Activated CD8-positive, alpha-beta T cell treated with anti-CD3 and anti-CD28 coated beads, Interleukin-2, amount 10 ng/mL, durations not matched to agents 7 days and 5 days (primary cell): Measurements from ENCODE around the gene ANKRD13B. TPM values are rescaled to one million over a fixed set of nuclear protein-coding genes. Genes with fewer than 3 reads are reported as not detected.
A peak's percentile ranks its signal among the peaks of the same experiment; 100 is the strongest.

Source experiments
- ATAC-seq: fragments of 150-1000 bp; cut with Tn5 transposase; one replicate; pipeline ENCODE4 v1.10.0; 2021; ENCODE audit warnings: moderate library complexity
- CTCF ChIA-PET: fragments of 350-600 bp; sonication (Branson Sonifier 250); formaldehyde crosslinking; loops from one replicate; lab custom pipeline; 2021; ENCODE audit warnings: antibody characterized with exemption; lab: Charles Lee
- POLR2A ChIA-PET: fragments of 350-600 bp; sonication (Branson Sonifier 250); formaldehyde crosslinking; loops from one replicate; lab custom pipeline; 2021; ENCODE audit warnings: antibody characterized with exemption; lab: Charles Lee
- DNase-seq: peaks from one replicate; pipeline ENCODE4 v3.0.0-alpha.2; 2020
- H3K27ac Mint-ChIP-seq: one replicate; pipeline ENCODE4 v1.8.0; 2021; ENCODE audit warnings: mild to moderate bottlenecking, mixed read lengths
- H3K27me3 Mint-ChIP-seq: one replicate; pipeline ENCODE4 v1.8.0; 2021; ENCODE audit warnings: low read depth, mixed read lengths
- H3K36me3 Mint-ChIP-seq: one replicate; pipeline ENCODE4 v1.8.0; 2021; ENCODE audit warnings: low read depth, mixed read lengths
- H3K4me1 Mint-ChIP-seq: one replicate; pipeline ENCODE4 v1.8.0; 2021; ENCODE audit warnings: low read depth, mixed read lengths
- H3K4me3 Mint-ChIP-seq: one replicate; pipeline ENCODE4 v1.8.0; 2021; ENCODE audit warnings: mild to moderate bottlenecking, mixed read lengths
- H3K9me3 Mint-ChIP-seq: one replicate; pipeline ENCODE4 v1.8.0; 2022; ENCODE audit warnings: mixed read lengths; ENCODE audit not compliant: insufficient read depth
- total RNA-seq, 2 experiments: library from RNA; stranded (reverse); gene quantifications; one replicate each; pipeline ENCODE4 v1.2.3, GENCODE V29; 2021

The ANKRD13B gene
- total RNA-seq, 2 experiments from 2014 or later: 11.2 to 12.5 TPM

GRCh38 chr17:29597361-29598172 is 4.6 kb downstream of the ANKRD13B start:
- Mint-ChIP-seq H3K27me3 (no peaks in the 10 kb centered on the region), H3K9me3 (no peaks in the 10 kb centered on the region), H3K4me1 (peaks cover 18% of the 10 kb centered on the region), H3K4me3 (no peak overlapping the region), H3K36me3 (no peaks in the 10 kb centered on the region), H3K27ac (no peak overlapping the region)
- CTCF ChIA-PET: interaction anchor here (1.8 to 3.3 kb wide), 2 partner anchors 11 to 19 kb away, joined by 3 to 21 read pairs; no protein-coding TSS in a partner anchor
- DNase-seq (no peak), ATAC-seq (no peak)
- POLR2A ChIA-PET: interaction anchor here (1.2 kb wide), 1 partner anchor 18 kb away, joined by 3 read pairs; no protein-coding TSS in a partner anchor

- no peak overlapping the region for H3K4me3 Mint-ChIP-seq
- ATAC-seq (no peak), DNase-seq (no peak)
- POLR2A ChIA-PET: no interaction called here
- H3K4me1 Mint-ChIP-seq: peaks cover 7% of the 10 kb centered on the region
- H3K27me3 Mint-ChIP-seq: no peaks in the 10 kb centered on the region
- H3K36me3 Mint-ChIP-seq: no peaks in the 10 kb centered on the region
- no peak overlapping the region for H3K27ac Mint-ChIP-seq
- H3K9me3 Mint-ChIP-seq: no peaks in the 10 kb centered on the region
- CTCF ChIA-PET: interaction anchor here (2.3 kb wide), 1 partner anchor 10 kb away, joined by 13 read pairs; no protein-coding TSS in a partner anchor
These were observed 10.3 kb downstream of the ANKRD13B start for GRCh38 chr17:29603109-29603674.

- no peaks in the 10 kb centered on the region for H3K27me3 Mint-ChIP-seq
- no peak for ATAC-seq
- ChIA-PET POLR2A (no interaction called here), CTCF (interaction anchor here (0.9 to 3.5 kb wide), 5 partner anchors 10 to 35 kb away, joined by 3 to 16 read pairs (median 4); no protein-coding TSS in a partner anchor)
- no peaks in the 10 kb centered on the region for H3K36me3 Mint-ChIP-seq
- H3K9me3 Mint-ChIP-seq: no peaks in the 10 kb centered on the region
- H3K4me3 Mint-ChIP-seq: no peak overlapping the region
- no peak overlapping the region for H3K27ac Mint-ChIP-seq
- H3K4me1 Mint-ChIP-seq: no peaks in the 10 kb centered on the region
- no peak for DNase-seq
These were observed 14.7 kb downstream of the ANKRD13B start for GRCh38 chr17:29607557-29608195.

DNA sequence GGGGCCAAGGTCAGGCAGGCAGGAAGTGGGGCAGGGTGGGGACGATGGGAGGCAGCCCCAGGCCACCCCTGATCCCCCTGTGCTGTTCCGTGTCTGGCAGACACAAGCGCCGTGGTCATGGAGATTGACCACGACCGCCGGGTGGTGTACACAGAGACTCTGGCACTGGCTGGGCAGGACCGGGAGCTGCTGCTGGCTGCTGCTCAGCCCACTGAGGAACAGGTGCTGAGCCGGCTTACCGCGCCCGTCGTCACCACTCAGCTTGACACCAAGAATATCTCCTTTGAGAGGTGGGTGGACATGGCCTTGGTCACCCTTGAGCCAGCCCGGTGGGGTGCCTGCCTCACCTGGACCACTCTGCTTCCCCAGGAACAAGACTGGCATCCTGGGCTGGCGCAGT is 16.1 kb downstream of the ANKRD13B start:
- peaks cover 5% of the 10 kb centered on the region for H3K4me1 Mint-ChIP-seq
- ChIA-PET POLR2A (no interaction called here), CTCF (interaction anchor here (1.2 to 1.9 kb wide), 3 partner anchors 9 to 36 kb away, joined by 3 to 6 read pairs (median 4); no protein-coding TSS in a partner anchor)
- no peak overlapping the region for H3K27ac Mint-ChIP-seq
- DNase-seq (no peak), ATAC-seq (no peak)
- no peak overlapping the region for H3K4me3 Mint-ChIP-seq
- H3K27me3 Mint-ChIP-seq: no peaks in the 10 kb centered on the region
- no peaks in the 10 kb centered on the region for H3K36me3 Mint-ChIP-seq
- H3K9me3 Mint-ChIP-seq: no peaks in the 10 kb centered on the region

DNA sequence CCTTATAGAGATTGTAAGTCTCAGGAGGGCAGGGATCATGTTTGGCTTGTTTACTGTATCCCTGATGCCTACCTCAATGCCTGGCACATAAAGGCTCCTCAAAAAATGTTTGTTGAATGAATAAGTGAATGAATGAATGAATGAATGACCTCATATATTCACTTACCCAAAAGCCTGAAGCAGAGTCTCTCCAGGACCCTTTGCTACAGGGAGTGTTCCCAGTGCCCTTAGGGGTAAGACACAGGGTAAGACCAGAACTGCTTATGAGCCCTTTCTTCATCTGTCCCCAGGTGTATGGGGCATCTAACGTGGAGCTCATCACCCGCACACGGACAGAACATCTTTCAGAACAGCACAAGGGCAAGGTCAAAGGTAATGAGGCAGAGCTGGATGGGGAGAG is 17.5 kb downstream of the ANKRD13B start:
- no peak overlapping the region for H3K27ac Mint-ChIP-seq
- CTCF ChIA-PET: interaction anchor here (1.6 kb wide), 1 partner anchor 22 kb away, joined by 3 read pairs; no protein-coding TSS in a partner anchor
- POLR2A ChIA-PET: no interaction called here
- no peak overlapping the region for H3K4me3 Mint-ChIP-seq
- H3K27me3 Mint-ChIP-seq: no peaks in the 10 kb centered on the region
- H3K36me3 Mint-ChIP-seq: no peaks in the 10 kb centered on the region
- H3K9me3 Mint-ChIP-seq: no peaks in the 10 kb centered on the region
- DNase-seq (no peak), ATAC-seq (no peak)
- peaks cover 19% of the 10 kb centered on the region for H3K4me1 Mint-ChIP-seq

DNA sequence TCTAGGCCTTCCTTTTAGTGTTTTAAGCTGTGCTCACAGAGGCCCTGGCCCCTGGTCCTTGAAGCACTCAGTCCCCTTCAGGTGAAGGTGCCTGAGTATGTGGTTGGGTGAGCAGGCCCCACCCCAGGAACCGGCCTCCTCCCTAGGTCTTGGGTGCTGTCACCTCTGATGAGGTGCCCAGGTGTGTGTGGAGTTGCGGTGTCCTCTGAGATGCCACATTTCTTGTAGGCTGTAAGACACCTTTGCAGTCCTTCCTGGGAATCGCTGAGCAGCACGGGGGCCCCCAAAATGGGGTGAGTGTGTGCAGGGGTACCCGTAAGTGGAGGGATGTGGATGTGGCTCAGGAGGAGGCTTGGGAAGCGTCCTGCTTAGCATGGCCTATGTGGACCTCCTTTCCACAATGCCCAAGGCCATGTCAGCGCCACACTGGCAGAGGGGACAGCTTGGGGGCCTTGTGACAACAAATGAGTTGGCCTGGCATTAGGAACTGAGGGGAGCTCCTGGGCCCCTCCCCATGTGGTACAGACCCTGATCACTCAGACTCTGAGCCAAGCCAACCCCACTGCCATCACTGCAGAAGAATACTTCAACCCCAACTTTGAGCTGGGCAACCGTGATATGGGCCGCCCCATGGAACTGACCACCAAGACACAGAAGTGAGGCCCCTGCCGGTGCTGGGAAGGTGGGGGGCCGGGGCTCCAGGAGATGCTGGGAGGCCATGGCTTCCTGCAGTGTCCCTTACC is 18.6 kb downstream of the ANKRD13B start:
- H3K9me3 Mint-ChIP-seq: no peaks in the 10 kb centered on the region
- H3K4me3 Mint-ChIP-seq: no peak overlapping the region
- ATAC-seq: no peak
- ChIA-PET POLR2A (no interaction called here), CTCF (no interaction called here)
- no peaks in the 10 kb centered on the region for H3K27me3 Mint-ChIP-seq
- no peaks in the 10 kb centered on the region for H3K36me3 Mint-ChIP-seq
- no peak overlapping the region for H3K27ac Mint-ChIP-seq
- no peak for DNase-seq
- H3K4me1 Mint-ChIP-seq: peaks cover 28% of the 10 kb centered on the region

- Mint-ChIP-seq H3K36me3 (no peaks in the 10 kb centered on the region), H3K9me3 (no peaks in the 10 kb centered on the region), H3K27ac (no peak overlapping the region), H3K27me3 (no peaks in the 10 kb centered on the region), H3K4me3 (no peak overlapping the region), H3K4me1 (peaks cover 33% of the 10 kb centered on the region)
- ATAC-seq: no peak
- ChIA-PET CTCF (no interaction called here), POLR2A (no interaction called here)
- no peak for DNase-seq
These were observed 19.1 kb downstream of the ANKRD13B start for GRCh38 chr17:29612094-29612403.

DNA sequence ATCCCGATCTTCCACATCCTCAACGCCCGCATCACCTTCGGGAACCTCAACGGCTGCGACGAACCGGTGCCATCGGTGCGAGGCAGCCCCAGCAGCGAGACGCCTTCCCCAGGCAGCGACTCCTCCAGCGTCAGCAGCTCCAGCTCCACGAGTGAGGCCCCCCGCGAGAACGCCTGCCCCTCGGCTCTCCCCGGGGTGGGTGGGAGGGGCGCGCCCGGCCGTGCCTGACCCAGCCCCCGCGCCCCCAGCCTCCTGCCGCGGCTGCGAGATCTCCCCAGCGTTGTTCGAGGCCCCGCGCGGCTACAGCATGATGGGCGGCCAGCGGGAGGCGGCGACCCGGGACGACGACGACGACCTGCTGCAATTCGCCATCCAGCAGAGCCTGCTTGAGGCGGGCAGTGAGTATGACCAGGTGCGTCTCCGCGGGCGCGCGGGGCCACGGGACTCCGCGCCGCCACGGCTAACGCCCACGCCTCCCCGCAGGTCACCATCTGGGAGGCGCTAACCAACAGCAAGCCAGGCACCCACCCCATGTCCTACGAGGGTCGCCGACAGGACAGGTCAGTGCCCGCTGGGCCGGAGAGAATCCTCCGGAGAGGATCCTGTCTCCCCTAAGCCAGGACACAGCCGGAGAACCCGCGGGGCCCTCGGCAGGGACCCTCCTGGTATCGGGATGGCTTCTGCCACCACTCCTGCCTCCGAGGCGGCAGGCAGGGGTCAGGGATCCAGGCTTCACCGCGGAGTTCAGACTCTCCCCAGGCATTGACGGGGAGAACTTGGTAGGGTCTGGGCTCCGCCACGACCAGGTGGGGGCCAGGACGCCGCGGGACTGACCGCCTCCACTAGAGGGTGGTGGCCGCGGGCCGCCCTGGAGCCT is 19.7 kb downstream of the ANKRD13B start:
- no peak overlapping the region for H3K27ac Mint-ChIP-seq
- no peak for ATAC-seq
- peaks cover 39% of the 10 kb centered on the region for H3K4me1 Mint-ChIP-seq
- no peaks in the 10 kb centered on the region for H3K27me3 Mint-ChIP-seq
- H3K4me3 Mint-ChIP-seq: peak overlapping the region; percentile 49
- POLR2A ChIA-PET: no interaction called here
- no peak for DNase-seq
- H3K9me3 Mint-ChIP-seq: no peaks in the 10 kb centered on the region
- CTCF ChIA-PET: interaction anchor here (0.7 to 7.7 kb wide), 17 partner anchors 8 to 318 kb away, joined by 3 to 110 read pairs (median 6); partner anchors contain the start of genes ABHD15, ANKRD13B, CORO6 and TP53I13
- no peaks in the 10 kb centered on the region for H3K36me3 Mint-ChIP-seq

DNA sequence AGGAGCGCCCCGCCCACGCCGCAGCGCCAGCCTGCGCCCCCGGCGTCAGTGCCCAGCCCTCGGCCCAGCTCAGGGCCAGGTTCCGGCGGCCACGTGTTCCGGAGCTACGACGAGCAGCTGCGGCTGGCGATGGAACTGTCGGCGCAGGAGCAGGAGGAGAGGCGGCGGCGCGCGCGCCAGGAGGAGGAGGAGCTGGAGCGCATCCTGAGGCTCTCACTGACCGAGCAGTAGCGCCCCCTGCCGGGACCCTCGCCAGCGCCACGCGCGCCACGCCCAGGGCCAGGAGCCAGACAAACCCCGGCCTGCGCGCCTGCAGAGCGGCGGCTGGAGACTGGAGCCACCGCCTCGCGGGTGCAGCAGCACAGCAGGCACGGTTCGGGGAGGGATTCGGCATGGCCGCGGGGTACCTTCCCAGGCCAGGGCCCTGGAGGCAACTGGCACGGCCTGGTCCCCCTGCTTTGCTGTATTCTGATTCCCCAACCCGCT is 20.5 kb downstream of the ANKRD13B start:
- Mint-ChIP-seq H3K9me3 (no peaks in the 10 kb centered on the region), H3K4me3 (peak overlapping the region; percentile 68), H3K27ac (no peak overlapping the region), H3K36me3 (no peaks in the 10 kb centered on the region), H3K27me3 (no peaks in the 10 kb centered on the region), H3K4me1 (peaks cover 45% of the 10 kb centered on the region)
- ATAC-seq: peak; percentile 48
- ChIA-PET POLR2A (no interaction called here), CTCF (interaction anchor here (0.7 to 7.7 kb wide), 18 partner anchors 9 to 317 kb away, joined by 3 to 110 read pairs (median 6); partner anchors contain the start of genes ABHD15, ANKRD13B, CORO6 and TP53I13)
- peak; percentile 96 for DNase-seq

DNA sequence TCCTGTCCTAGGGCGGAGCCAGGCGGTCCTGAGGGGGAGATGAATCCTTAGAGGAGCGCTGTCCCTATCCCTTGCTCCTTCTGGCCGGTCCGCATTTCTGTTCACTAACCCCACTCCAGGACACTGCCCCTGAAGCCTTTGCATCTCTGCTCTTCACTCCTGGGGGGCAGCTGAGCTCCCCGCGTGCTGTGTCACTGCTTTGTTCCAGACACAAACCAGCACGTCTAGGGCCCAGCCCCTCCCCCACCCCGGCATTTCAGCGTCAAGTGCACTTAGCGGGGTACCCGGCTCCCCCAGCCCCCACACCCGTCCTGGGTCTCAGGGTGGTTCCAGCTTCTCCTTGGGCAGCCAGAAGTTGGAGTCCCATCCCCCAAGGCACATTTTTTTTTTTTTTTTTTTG is 20.9 kb downstream of the ANKRD13B start:
- peak overlapping the region; percentile 68 for H3K4me3 Mint-ChIP-seq
- no peaks in the 10 kb centered on the region for H3K36me3 Mint-ChIP-seq
- no peaks in the 10 kb centered on the region for H3K9me3 Mint-ChIP-seq
- peaks cover 46% of the 10 kb centered on the region for H3K4me1 Mint-ChIP-seq
- DNase-seq: no peak
- H3K27me3 Mint-ChIP-seq: no peaks in the 10 kb centered on the region
- no peak for ATAC-seq
- POLR2A ChIA-PET: no interaction called here
- peak overlapping the region; percentile 49 for H3K27ac Mint-ChIP-seq
- CTCF ChIA-PET: interaction anchor here (1.0 to 7.7 kb wide), 17 partner anchors 9 to 317 kb away, joined by 3 to 110 read pairs (median 6); partner anchors contain the start of genes ABHD15, ANKRD13B, CORO6 and TP53I13
